Measurements from ENCODE around the gene TBC1D8.

Gene TBC1D8

GRCh38 chr2:100997509-100998234 is 153.5 kb downstream of the TBC1D8 start:
- DNase-seq (ENCODE audit: low read depth): no peak

- no peak for DNase-seq (ENCODE audit: low read depth)
These were observed 155.7 kb downstream of the TBC1D8 start for GRCh38 chr2:100995309-100996075.

- DNase-seq (ENCODE audit: low read depth): no peak
These were observed 157.9 kb downstream of the TBC1D8 start for GRCh38 chr2:100993294-100993693.

GRCh38 chr2:100992262-100992661 is 158.9 kb downstream of the TBC1D8 start:
- DNase-seq (ENCODE audit: low read depth): no peak

- DNase-seq (ENCODE audit: low read depth): no peak
These were observed 159.8 kb downstream of the TBC1D8 start for GRCh38 chr2:100991404-100991773.

- no peak for DNase-seq (ENCODE audit: low read depth)
These were observed 160.4 kb downstream of the TBC1D8 start for GRCh38 chr2:100990650-100991403.

- no peak for DNase-seq (ENCODE audit: low read depth)
These were observed 161.0 kb downstream of the TBC1D8 start for GRCh38 chr2:100990166-100990565.

GRCh38 chr2:100989666-100990065 is 161.5 kb downstream of the TBC1D8 start:
- no peak for DNase-seq (ENCODE audit: low read depth)

- DNase-seq (ENCODE audit: low read depth): no peak
These were observed 162.4 kb downstream of the TBC1D8 start for GRCh38 chr2:100988630-100989417.

GRCh38 chr2:100987974-100988373 is 163.2 kb downstream of the TBC1D8 start:
- no peak for DNase-seq (ENCODE audit: low read depth)

- DNase-seq (ENCODE audit: low read depth): no peak
These were observed 163.6 kb downstream of the TBC1D8 start for GRCh38 chr2:100987536-100987935.

GRCh38 chr2:100986157-100986556 is 165.0 kb downstream of the TBC1D8 start:
- no peak for DNase-seq (ENCODE audit: low read depth)

- peak; percentile 66 for DNase-seq (ENCODE audit: low read depth)
These were observed 166.3 kb downstream of the TBC1D8 start for GRCh38 chr2:100984892-100985307.

- no peak for DNase-seq (ENCODE audit: low read depth)
These were observed 167.4 kb downstream of the TBC1D8 start for GRCh38 chr2:100983684-100984310.

- DNase-seq (ENCODE audit: low read depth): no peak
These were observed 168.0 kb downstream of the TBC1D8 start for GRCh38 chr2:100983201-100983600.

- DNase-seq (ENCODE audit: low read depth): no peak
These were observed 168.7 kb downstream of the TBC1D8 start for GRCh38 chr2:100982431-100982861.

- no peak for DNase-seq (ENCODE audit: low read depth)
These were observed 170.2 kb downstream of the TBC1D8 start for GRCh38 chr2:100981011-100981410.

- no peak for DNase-seq (ENCODE audit: low read depth)
These were observed 171.1 kb downstream of the TBC1D8 start for GRCh38 chr2:100980046-100980445.

GRCh38 chr2:100978582-100979191 is 172.5 kb downstream of the TBC1D8 start:
- no peak for DNase-seq (ENCODE audit: low read depth)

- DNase-seq (ENCODE audit: low read depth): no peak
These were observed 173.7 kb downstream of the TBC1D8 start for GRCh38 chr2:100977511-100977910.
